ENCODE results near the gene ASIC4. TPM values are rescaled to one million over a fixed set of nuclear protein-coding genes. Genes with fewer than 3 reads are reported as not detected.

ASIC4 gene
- total and polyA plus RNA-seq, 9 of the 15 experiments (the other 6 are each of a cell fraction or from before 2014, with no cell fraction given), result 0.07 to 19.2 (median 4.8) TPM

DNA sequence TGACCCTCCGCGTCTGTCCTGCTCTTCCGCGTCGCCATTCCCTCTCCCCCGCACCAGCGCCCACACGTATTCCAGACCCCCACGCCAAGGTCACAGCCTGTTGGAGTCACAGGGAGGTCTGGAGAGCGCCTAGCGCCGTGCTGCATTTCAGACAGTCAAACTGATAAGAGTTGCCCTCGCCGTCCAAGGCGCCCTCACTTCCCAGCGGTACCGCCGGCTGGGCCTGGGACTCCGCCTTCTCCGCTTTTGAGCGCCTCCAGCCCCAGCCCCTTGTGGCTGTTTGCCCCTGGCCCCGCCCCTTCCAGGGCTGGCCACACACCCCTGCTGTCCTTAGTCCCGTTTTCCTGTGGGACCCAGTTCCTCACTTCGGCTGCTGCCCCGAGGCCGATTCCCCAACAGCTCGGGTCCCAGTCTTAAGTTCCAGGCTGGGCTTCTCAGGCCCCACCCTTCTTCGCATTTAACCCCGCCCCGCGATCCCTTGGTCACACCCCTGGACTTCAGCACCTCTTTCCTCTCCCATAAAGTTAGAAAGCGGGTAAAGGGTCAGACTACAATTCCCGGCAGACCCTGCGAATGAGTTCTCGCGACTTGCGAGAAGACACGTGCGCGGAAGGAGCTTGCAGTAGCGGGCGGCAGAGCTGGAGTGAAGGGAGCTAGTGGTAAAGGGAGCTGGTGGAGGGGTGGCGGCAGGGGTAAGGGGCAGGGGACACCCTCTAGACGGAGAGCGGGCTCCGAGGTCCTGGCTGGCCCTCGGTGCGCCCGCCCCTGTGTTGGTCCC is 15.8 kb upstream of the ASIC4 start, which contains the start of gene GMPPA (continued):
- no peak for TF ChIP-seq HMG20B (CRISPR knock-in tag; IDR thresholded peaks at IDR 0.05)
- no peak for TF ChIP-seq PRMT5 (CRISPR knock-in tag; IDR thresholded peaks at IDR 0.05)
- TF ChIP-seq NFE2 (IDR thresholded peaks at IDR 0.05; ENCODE audit: low read depth), result no peak
- no peak for TF ChIP-seq ZNF324 (CRISPR knock-in tag; IDR thresholded peaks at IDR 0.05)
- peak in 1 of 2 experiments; percentile 84; a peak in 1 of 4 replicates for TF ChIP-seq SIN3A (IDR thresholded peaks at IDR 0.05; ENCODE audit: borderline replicate concordance in 2 of 2, control insufficient read depth in 1 of 2, low read depth in 2 of 2, low read length in 2 of 2)
- TF ChIP-seq RAD21 (CRISPR knock-in tag; conservative IDR thresholded peaks at IDR 0.05 in 1 of 2, IDR thresholded peaks at IDR 0.05 in 1 of 2), result no peak; a peak in 1 of 4 replicates
- TF ChIP-seq HNRNPK (IDR thresholded peaks at IDR 0.05; ENCODE audit: low read depth, low read length, poor library complexity, severe bottlenecking), result no peak
- no peak for TF ChIP-seq ARID2 (IDR thresholded peaks at IDR 0.05)
- TF ChIP-seq THRAP3 (IDR thresholded peaks at IDR 0.05; ENCODE audit: borderline replicate concordance), result no peak
- TF ChIP-seq ASH1L (IDR thresholded peaks at IDR 0.05; ENCODE audit: borderline replicate concordance, low read depth, partially characterized antibody), result no peak
- TF ChIP-seq PHB (CRISPR knock-in tag; IDR thresholded peaks at IDR 0.05), result no peak
- TF ChIP-seq NONO (IDR thresholded peaks at IDR 0.05; ENCODE audit: low read depth in 2 of 2, low read length in 1 of 2), result no peak
- TF ChIP-seq, protein P1, sequence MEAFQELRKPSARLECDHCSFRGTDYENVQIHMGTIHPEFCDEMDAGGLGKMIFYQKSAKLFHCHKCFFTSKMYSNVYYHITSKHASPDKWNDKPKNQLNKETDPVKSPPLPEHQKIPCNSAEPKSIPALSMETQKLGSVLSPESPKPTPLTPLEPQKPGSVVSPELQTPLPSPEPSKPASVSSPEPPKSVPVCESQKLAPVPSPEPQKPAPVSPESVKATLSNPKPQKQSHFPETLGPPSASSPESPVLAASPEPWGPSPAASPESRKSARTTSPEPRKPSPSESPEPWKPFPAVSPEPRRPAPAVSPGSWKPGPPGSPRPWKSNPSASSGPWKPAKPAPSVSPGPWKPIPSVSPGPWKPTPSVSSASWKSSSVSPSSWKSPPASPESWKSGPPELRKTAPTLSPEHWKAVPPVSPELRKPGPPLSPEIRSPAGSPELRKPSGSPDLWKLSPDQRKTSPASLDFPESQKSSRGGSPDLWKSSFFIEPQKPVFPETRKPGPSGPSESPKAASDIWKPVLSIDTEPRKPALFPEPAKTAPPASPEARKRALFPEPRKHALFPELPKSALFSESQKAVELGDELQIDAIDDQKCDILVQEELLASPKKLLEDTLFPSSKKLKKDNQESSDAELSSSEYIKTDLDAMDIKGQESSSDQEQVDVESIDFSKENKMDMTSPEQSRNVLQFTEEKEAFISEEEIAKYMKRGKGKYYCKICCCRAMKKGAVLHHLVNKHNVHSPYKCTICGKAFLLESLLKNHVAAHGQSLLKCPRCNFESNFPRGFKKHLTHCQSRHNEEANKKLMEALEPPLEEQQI (IDR thresholded peaks at IDR 0.05), result no peak
- TF ChIP-seq, protein P2, sequence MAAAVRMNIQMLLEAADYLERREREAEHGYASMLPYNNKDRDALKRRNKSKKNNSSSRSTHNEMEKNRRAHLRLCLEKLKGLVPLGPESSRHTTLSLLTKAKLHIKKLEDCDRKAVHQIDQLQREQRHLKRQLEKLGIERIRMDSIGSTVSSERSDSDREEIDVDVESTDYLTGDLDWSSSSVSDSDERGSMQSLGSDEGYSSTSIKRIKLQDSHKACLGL (CRISPR knock-in tag; IDR thresholded peaks at IDR 0.05; ENCODE audit: borderline replicate concordance, poor library complexity, severe bottlenecking), result no peak
- no peak for TF ChIP-seq ZNF311 (CRISPR knock-in tag; IDR thresholded peaks at IDR 0.05)
- no peak for TF ChIP-seq ZNF57 (CRISPR knock-in tag; IDR thresholded peaks at IDR 0.05)
- TF ChIP-seq ZNF668 (CRISPR knock-in tag; IDR thresholded peaks at IDR 0.05), result no peak
- TF ChIP-seq, protein P3, sequence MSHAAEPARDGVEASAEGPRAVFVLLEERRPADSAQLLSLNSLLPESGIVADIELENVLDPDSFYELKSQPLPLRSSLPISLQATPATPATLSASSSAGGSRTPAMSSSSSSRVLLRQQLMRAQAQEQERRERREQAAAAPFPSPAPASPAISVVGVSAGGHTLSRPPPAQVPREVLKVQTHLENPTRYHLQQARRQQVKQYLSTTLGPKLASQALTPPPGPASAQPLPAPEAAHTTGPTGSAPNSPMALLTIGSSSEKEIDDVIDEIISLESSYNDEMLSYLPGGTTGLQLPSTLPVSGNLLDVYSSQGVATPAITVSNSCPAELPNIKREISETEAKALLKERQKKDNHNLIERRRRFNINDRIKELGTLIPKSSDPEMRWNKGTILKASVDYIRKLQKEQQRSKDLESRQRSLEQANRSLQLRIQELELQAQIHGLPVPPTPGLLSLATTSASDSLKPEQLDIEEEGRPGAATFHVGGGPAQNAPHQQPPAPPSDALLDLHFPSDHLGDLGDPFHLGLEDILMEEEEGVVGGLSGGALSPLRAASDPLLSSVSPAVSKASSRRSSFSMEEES (CRISPR knock-in tag; IDR thresholded peaks at IDR 0.05), result no peak
- 0 out of 2 replicates have a peak, but pooled peaks have one; percentile 9 for TF ChIP-seq CBFB (CRISPR knock-in tag; IDR thresholded peaks at IDR 0.05)
- no peak for TF ChIP-seq NCOA4 (IDR thresholded peaks at IDR 0.05; ENCODE audit: partially characterized antibody)
- TF ChIP-seq SMAD4 (CRISPR knock-in tag; conservative IDR thresholded peaks at IDR 0.05), result peak; percentile 67
- TF ChIP-seq TEAD1 (CRISPR knock-in tag; IDR thresholded peaks at IDR 0.05), result no peak

Data from K562 (cell line).